ENCODE data around the gene APBB3.

Gene APBB3

DNA sequence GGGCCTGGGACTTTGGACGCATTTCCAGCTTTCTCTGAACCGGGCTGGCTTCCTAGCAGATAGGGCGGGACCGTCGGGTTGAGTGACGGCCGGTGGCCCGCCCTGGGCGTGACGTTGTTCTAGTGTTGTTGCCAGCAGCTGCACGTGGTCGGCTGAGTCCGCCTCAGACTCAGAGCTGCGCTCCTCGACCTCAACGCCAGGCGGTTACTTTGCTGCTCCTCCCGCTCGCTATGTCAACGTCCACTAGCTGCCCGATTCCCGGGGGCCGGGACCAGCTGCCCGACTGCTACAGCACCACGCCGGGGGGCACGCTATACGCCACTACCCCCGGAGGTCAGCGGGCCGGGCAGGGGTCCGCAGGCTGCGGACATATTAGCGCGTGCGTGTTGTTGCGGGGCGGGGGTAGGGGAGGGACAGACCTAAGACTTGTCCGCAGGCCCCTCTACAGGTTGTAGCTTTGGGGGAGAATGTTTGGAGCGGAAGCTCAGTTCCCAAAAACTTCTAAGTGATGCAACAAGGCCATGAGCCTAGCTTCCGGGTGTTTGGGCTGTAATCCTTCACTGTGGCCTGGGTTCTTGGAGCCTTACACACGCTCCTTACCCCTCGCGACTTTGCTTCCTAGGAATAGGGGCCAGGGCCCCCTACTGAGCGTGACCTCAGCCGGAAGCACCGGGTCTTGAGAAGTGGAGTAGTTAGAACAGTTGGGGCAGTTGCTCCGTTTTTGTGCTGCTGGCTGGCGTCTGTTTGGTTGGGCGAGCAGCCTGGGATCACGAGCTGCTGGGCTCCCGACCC, 16.7 kb downstream of the APBB3 start, which contains the start of gene EIF4EBP3:
EIF4EBP3 (plus strand) TSS at position 155 of the 792 bp plus-strand sequence; CDS start at position 231, 76 bp downstream.
- TF ChIP-seq, protein P1, sequence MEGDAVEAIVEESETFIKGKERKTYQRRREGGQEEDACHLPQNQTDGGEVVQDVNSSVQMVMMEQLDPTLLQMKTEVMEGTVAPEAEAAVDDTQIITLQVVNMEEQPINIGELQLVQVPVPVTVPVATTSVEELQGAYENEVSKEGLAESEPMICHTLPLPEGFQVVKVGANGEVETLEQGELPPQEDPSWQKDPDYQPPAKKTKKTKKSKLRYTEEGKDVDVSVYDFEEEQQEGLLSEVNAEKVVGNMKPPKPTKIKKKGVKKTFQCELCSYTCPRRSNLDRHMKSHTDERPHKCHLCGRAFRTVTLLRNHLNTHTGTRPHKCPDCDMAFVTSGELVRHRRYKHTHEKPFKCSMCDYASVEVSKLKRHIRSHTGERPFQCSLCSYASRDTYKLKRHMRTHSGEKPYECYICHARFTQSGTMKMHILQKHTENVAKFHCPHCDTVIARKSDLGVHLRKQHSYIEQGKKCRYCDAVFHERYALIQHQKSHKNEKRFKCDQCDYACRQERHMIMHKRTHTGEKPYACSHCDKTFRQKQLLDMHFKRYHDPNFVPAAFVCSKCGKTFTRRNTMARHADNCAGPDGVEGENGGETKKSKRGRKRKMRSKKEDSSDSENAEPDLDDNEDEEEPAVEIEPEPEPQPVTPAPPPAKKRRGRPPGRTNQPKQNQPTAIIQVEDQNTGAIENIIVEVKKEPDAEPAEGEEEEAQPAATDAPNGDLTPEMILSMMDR (IDR thresholded peaks at IDR 0.05; ENCODE audit: low read depth, low read length), result peak; percentile 61
- peak; percentile 92 for DNase-seq (ENCODE audit: extremely low read depth, low read depth)

DNA sequence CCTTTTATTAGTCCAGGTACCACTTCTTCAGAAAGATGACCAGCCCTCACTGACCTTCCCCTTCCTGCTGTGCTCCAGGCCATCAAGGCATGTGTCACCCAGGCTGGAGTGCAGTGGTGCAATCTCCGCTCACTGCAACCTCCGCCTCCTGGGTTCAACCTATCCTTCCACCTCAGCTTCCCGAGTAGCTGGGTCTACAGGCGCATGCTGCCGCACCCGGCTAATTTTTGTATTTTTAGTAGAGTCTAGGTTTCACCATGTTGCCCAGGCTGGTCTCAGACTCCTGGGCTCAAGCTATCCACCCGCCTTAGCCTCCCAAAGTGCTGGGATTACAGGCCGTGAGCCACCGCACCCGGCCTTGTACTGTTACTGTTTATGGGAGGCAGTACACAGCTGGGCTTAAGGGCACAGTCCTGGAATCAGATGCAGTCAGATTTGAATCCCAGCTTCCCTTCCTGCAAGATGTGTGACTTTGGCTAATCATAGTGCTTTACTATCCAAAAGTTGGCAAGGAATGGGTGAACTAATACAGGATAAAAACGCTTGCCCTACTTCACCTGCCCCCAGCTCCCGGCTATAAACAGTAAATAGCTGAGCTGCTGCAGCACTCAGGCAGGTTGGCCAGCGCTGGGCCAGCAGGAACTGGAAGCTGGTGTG, 17.4 kb downstream of the APBB3 start:
- no peak for DNase-seq (ENCODE audit: extremely low read depth, low read depth)
- TF ChIP-seq, protein P1 (IDR thresholded peaks at IDR 0.05; ENCODE audit: low read depth, low read length), result no peak

DNA sequence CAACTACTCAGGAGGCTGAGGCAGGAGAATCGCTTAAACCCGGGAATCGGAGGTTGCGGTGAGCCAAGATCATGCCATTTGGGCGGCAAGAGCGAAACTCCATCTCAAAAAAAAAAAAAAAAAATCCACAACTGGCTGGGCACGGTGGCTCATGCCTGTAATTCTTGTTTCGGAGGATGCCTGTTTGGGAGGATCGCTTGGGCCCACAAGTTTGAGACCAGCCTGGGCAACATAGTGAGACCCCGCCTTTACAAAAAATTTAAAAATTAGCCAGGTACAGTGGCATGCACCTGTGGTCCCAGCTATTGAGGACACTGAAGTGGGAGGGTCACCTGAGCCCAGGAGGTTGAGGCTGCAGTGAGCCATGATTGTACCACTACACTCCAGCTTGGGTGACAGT, 18.8 kb downstream of the APBB3 start:
- TF ChIP-seq, protein P1 (IDR thresholded peaks at IDR 0.05; ENCODE audit: low read depth, low read length), result no peak
- DNase-seq (ENCODE audit: extremely low read depth, low read depth), result no peak

- no peak for DNase-seq (ENCODE audit: extremely low read depth, low read depth)
- TF ChIP-seq, protein P1 (IDR thresholded peaks at IDR 0.05; ENCODE audit: low read depth, low read length), result no peak
These were observed 19.4 kb downstream of the APBB3 start for GRCh38 chr5:140544986-140545385.

GRCh38 chr5:140542972-140543371, 21.4 kb downstream of the APBB3 start:
- TF ChIP-seq, protein P1 (IDR thresholded peaks at IDR 0.05; ENCODE audit: low read depth, low read length), result no peak
- DNase-seq (ENCODE audit: extremely low read depth, low read depth), result no peak

- TF ChIP-seq, protein P1 (IDR thresholded peaks at IDR 0.05; ENCODE audit: low read depth, low read length), result no peak
These were observed 24.2 kb downstream of the APBB3 start for GRCh38 chr5:140540227-140540626.

GRCh38 chr5:140524003-140524402, 40.4 kb downstream of the APBB3 start:
- no peak for DNase-seq (ENCODE audit: extremely low read depth, low read depth)
- TF ChIP-seq, protein P1 (IDR thresholded peaks at IDR 0.05; ENCODE audit: low read depth, low read length), result no peak

More at GRCh38 chr5:140540227-140540626, 24.2 kb downstream of the APBB3 start:
- DNase-seq (ENCODE audit: extremely low read depth, low read depth), result no peak
